Measurements from ENCODE around the gene TBL1X. TPM values are rescaled to one million over a fixed set of nuclear protein-coding genes. Genes with fewer than 3 reads are reported as not detected.

Gene TBL1X
- total and polyA plus RNA-seq, 7 donors, result 6.5 to 25.8 (median 16.1) TPM

DNA sequence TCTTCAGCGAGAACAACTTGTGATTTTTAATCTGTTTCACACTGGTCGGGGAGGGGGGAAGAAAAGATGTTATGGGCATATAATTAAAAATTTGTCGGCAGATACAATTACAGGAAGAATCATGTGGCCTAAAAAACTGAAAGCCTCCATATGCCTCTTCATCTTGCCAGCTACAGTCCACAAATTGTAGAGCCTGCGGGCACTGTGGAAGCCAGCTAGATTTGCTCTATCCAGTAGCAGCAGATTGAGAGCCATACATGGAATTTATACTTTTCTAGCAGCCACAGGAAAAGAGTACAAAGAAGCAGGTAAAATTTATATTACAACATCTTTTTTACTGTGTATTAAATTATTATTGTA is 147.3 kb downstream of the TBL1X start:
- intact Hi-C loops (cut with DNase I), result no loop called here
- Histone ChIP-seq H3K36me3 (no peaks in the 10 kb centered on the region), H3K27me3 (peaks cover 0 to 3% (median 0%) of the 10 kb centered on the region in 3 donors), H3K27ac (no peak overlapping the region), H3K9me3 (no peaks in the 10 kb centered on the region), H3K4me1 (no peaks in the 10 kb centered on the region), H3K4me3 (no peak overlapping the region)
- TF ChIP-seq EP300 (IDR thresholded peaks at IDR 0.05), result no peak
- TF ChIP-seq, protein P1, sequence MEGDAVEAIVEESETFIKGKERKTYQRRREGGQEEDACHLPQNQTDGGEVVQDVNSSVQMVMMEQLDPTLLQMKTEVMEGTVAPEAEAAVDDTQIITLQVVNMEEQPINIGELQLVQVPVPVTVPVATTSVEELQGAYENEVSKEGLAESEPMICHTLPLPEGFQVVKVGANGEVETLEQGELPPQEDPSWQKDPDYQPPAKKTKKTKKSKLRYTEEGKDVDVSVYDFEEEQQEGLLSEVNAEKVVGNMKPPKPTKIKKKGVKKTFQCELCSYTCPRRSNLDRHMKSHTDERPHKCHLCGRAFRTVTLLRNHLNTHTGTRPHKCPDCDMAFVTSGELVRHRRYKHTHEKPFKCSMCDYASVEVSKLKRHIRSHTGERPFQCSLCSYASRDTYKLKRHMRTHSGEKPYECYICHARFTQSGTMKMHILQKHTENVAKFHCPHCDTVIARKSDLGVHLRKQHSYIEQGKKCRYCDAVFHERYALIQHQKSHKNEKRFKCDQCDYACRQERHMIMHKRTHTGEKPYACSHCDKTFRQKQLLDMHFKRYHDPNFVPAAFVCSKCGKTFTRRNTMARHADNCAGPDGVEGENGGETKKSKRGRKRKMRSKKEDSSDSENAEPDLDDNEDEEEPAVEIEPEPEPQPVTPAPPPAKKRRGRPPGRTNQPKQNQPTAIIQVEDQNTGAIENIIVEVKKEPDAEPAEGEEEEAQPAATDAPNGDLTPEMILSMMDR (IDR thresholded peaks at IDR 0.05), result no peak
- TF ChIP-seq POLR2A (IDR thresholded peaks at IDR 0.05), result no peak
- TF ChIP-seq POLR2AphosphoS5 (IDR thresholded peaks at IDR 0.05), result no peak
- no peak for DNase-seq
- 95 to 97% methylated on average over 4 of the region's 4 CpGs for WGBS, 2 donors

DNA sequence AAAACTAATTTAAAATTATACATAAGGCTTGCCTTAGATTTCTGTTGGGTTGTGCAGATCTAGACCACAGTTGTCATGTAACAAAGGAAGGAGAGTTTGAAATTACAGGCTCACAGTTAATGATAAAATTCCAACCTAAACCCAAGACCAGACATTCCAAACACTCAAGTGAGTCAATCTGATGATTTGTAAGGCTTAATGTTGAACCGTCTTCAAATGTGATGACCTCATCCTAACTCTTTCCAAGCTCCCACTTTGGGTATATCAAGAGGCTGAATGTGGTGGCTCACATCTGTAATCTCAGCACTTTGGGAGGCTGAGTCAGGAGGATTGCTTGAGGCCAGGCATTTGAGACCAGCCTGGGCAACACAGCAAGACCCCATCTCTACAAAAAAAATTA is 149.2 kb downstream of the TBL1X start:
- H3K9me3 ChIP-seq, result no peaks in the 10 kb centered on the region
- no peak overlapping the region for H3K27ac ChIP-seq
- 82 to 92% methylated on average over 1 of the region's 1 CpG for WGBS, 2 donors
- H3K27me3 ChIP-seq, result peaks cover 0 to 3% (median 0%) of the 10 kb centered on the region in 3 donors
- intact Hi-C loops (cut with DNase I), result no loop called here
- no peaks in the 10 kb centered on the region for H3K4me1 ChIP-seq
- H3K4me3 ChIP-seq, result no peak overlapping the region
- TF ChIP-seq, protein P1 (IDR thresholded peaks at IDR 0.05), result no peak
- no peak for TF ChIP-seq POLR2AphosphoS5 (IDR thresholded peaks at IDR 0.05)
- DNase-seq, result no peak
- no peaks in the 10 kb centered on the region for H3K36me3 ChIP-seq

DNA sequence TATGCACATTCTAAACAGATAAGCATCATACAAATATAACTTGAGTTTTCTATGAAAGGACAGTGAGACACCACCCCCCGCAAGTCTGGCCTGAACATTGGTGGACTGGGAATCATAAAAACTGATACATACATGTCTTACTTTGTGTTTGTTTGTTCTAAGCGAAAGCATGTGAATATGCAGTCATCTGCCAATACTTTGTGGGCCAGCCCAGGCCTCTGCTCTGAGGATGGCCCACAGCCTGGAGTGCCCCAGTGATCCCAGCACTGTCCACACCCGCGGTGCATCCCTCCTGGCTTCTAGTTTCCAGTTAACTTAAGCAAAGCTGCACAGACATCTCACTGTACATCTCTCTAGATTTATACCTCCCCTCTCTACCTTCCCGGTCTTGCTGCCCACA is 154.3 kb downstream of the TBL1X start:
- no peaks in the 10 kb centered on the region for H3K36me3 ChIP-seq
- TF ChIP-seq POLR2A (IDR thresholded peaks at IDR 0.05), result no peak
- TF ChIP-seq POLR2AphosphoS5 (IDR thresholded peaks at IDR 0.05), result no peak
- TF ChIP-seq EP300 (IDR thresholded peaks at IDR 0.05), result no peak
- TF ChIP-seq, protein P1 (IDR thresholded peaks at IDR 0.05), result no peak
- peaks cover 0 to 3% (median 0%) of the 10 kb centered on the region in 4 donors for H3K4me1 ChIP-seq
- H3K27ac ChIP-seq, result no peak overlapping the region
- no peak overlapping the region for H3K4me3 ChIP-seq
- peaks cover 0 to 3% (median 0%) of the 10 kb centered on the region in 3 donors for H3K27me3 ChIP-seq
- intact Hi-C loops (cut with DNase I), result no loop called here
- no peak for DNase-seq
- 91 to 95% methylated on average over 5 of the region's 5 CpGs for WGBS, 2 donors
- no peaks in the 10 kb centered on the region for H3K9me3 ChIP-seq

DNA sequence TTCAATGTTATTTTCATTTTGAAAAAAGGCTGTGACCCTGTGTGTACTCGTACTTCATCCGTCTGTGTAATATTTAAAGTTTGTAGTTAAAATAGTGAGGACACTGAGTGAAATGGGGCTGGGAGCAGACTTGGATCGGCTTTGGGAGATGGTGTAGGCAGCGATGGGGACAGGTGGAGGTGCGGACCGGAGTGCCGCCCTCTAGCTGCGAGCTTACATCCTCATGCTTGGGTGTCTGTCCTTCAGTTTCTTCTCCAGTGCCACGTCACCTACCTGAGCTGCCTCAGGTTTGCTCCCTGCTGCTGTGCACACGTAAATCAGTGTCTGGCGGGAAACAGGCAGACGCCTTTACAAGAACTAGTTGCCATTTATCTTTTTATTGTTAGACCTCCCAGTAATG is 154.7 kb downstream of the TBL1X start:
- Histone ChIP-seq H3K27ac (no peak overlapping the region), H3K4me3 (no peak overlapping the region), H3K9me3 (no peaks in the 10 kb centered on the region), H3K27me3 (peaks cover 0 to 3% (median 0%) of the 10 kb centered on the region in 3 donors), H3K4me1 (peaks cover 0 to 7% (median 0%) of the 10 kb centered on the region in 4 donors), H3K36me3 (no peaks in the 10 kb centered on the region)
- no peak for DNase-seq
- 89 to 95% methylated on average over 12 of the region's 12 CpGs for whole genome bisulfite sequencing, 2 donors
- no peak for TF ChIP-seq POLR2AphosphoS5 (IDR thresholded peaks at IDR 0.05)
- no peak for TF ChIP-seq POLR2A (IDR thresholded peaks at IDR 0.05)
- TF ChIP-seq, protein P1 (IDR thresholded peaks at IDR 0.05), result no peak
- TF ChIP-seq EP300 (IDR thresholded peaks at IDR 0.05), result no peak
- intact Hi-C loops (cut with DNase I), result no loop called here

DNA sequence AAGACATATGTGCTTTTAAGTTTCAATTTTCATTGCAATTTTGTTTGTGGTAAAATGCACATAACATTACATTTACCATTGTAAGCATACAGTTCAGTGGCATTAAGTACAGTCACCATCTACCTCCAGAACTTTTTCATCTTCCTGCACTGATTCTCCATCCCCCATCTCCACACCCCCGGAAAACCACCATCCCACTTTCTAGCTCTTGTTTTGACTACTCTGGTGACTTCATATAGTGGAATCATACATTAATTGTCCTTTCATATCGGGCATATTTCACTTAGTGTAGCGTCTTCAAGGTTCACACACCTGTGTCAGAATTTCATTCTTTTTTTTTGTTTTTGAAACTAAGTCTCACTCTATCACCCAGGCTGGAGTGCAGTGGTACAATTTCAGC is 157.3 kb downstream of the TBL1X start:
- intact Hi-C loops (cut with DNase I), result no loop called here
- no peaks in the 10 kb centered on the region for H3K36me3 ChIP-seq
- no peak overlapping the region for H3K27ac ChIP-seq
- no peak for DNase-seq
- H3K4me3 ChIP-seq, result no peak overlapping the region
- H3K27me3 ChIP-seq, result no peaks in the 10 kb centered on the region
- H3K9me3 ChIP-seq, result no peaks in the 10 kb centered on the region
- WGBS, 2 donors, result 93 to 95% methylated on average over 3 of the region's 3 CpGs
- TF ChIP-seq POLR2A (IDR thresholded peaks at IDR 0.05) (no peak), POLR2AphosphoS5 (IDR thresholded peaks at IDR 0.05) (no peak), EP300 (IDR thresholded peaks at IDR 0.05) (no peak)
- TF ChIP-seq, protein P1 (IDR thresholded peaks at IDR 0.05), result no peak
- H3K4me1 ChIP-seq, result peaks cover 0 to 11% (median 0%) of the 10 kb centered on the region in 4 donors
